Left hindlimb (tissue), 1 donor: Measurements from ENCODE around the gene BCL2.
"Not testable (repeated sequence)": the region's sequence is repeated elsewhere in the genome, so short reads cannot be mapped to it uniquely, and the experiment has no call there.

Source experiments
- DNase-seq: peaks from one replicate; pipeline ENCODE4 v3.0.0-alpha.2; 2018

The BCL2 gene

DNA sequence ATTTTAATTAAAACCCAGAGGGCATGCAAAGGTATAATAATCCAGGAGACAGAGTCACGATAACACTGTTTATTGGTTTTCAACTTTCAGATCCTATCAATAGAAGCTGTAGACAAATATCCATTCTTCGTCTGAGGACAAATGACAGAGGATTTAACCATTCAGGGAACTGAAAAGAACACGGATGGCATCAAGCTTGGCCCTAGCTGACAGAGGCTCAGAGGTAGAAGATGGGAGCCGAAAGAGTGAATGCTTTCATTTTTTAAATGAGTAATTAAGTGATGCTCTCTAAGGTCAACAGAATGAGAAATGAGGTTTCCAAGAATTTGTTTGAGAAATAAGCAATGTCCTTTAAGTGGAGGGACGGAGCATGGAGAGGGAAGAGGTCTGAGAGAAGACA is 62.1 kb downstream of the BCL2 start:
- no peak for DNase-seq

DNA sequence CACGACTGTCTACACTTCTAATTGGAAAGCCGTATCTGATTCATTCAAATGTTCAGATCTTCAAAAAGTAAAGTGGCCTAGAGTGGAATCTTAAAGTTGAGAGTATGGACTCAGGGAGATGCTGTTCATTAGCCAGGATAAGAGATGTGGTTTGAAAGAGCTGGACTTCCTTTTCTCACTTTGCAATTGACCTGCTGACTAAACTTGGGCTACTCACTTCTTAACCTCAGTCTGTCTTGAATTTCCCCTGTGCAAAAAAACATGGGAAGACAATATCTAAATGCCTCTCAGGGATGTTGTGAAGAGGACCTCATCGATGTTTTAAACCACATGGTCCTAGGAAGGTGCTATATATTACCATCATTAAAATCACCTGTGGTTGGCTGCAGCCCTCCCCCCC is 64.1 kb downstream of the BCL2 start:
- no peak for DNase-seq

DNA sequence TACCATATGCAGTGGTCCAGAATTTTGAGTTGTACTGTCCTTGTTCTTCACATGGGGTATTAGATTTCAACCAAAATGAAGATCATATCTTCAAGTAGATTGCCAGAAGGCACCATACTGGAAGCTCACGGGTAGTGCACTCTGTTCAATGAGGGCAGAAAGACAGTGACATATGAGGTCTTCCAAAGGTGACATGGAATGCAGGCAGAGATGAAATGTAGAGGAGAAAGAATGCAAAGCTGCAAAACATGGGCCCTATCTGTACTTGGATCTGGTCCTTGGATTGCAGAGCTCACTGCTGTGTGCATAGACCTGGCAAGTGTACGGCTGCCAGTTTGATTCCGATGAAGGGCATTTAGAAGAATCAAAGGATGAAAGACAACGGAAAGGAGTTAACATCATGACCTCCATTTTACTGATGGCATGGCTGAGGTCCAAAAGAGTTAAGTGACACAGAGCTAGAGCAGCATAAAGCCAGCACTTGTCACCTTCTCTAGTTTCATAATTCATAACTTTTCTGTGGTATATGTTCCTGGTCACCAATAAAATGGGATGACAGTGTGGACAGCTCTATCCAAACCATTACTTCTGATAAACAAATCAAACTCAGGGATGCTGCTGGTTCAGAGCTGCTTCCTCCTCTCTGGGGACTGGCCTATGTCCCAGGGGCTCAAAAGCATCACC is 64.7 kb downstream of the BCL2 start:
- no peak for DNase-seq

DNA sequence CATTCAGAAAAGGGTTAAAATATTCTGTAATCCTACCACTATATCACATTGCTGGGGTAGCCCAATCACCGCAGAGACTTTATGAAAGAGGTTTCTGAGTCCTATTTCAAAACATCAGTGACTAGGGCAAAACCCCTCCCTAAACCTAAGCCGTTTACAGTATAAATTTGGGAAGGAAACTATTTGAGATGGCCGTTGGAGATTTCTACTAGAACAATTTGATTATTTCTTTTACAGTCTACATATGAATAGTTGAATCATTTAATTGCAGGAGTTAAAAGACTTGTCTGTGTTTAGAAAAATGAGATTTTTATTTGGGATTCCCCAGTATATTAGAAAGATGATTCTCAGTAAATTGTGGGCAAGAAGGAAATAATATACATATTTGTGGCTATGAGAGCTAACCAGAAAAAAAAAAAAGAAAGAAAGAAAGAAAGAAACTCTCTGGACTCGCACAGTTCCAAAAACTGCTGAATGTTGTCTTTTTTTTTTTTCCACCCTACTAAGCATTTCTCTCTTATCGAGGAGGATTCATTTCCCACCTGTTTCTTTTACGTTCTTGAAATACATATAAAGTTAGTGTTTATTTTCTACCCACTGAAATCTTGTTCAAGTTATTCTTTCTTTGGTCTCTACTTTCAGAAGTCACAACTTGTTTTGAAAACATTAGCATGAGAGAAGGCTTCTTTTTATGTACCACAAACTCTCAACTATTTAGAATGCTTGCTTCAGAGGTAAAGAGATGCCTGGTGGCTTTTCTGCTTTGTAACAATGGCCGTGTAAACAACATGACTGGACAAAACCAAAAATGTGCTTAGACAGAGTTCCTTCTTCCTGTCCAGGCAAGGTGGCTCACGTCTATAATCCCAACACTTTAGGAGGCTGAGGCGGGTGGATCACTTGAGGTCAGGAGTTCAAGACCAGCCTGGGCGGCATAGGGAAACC is 65.9 kb downstream of the BCL2 start:
- no peak for DNase-seq

DNA sequence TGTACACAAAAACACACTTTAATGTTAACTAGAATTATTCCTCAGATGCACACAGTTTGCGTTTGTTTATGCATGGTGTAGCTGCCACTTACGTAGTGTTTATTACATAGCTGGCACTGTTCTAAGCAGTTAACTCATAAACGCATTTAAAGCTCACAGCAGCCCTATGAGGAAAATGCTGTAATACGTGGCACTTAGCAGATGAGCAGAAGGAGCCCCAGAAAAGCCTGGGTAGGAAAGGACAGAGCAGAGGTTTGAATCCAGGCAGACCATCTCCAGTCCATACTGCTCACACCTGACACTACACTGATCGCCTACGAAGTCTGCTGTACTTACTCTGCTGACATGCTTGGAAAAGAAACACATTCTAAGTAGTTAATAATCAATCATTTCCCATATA is 66.6 kb downstream of the BCL2 start:
- no peak for DNase-seq

DNA sequence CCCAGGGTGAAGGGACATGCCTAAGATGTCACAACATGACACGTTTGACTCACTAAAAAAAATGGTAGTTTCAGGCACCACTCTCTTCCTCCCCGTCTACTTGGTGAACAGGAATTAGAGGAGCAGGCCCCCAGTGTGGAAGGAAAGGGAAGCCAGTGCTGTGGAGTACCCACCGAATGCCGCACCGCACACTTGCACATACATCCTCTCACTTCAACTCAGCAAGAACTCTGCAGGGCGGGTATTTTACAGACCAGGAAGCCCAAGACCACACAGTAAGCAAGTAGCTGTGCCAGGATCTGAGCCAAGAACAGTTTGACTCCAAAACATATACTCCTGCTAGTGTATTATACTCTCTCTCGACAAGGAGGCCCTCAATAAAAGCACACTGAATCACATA is 69.8 kb downstream of the BCL2 start:
- peak; percentile 62 for DNase-seq

DNA sequence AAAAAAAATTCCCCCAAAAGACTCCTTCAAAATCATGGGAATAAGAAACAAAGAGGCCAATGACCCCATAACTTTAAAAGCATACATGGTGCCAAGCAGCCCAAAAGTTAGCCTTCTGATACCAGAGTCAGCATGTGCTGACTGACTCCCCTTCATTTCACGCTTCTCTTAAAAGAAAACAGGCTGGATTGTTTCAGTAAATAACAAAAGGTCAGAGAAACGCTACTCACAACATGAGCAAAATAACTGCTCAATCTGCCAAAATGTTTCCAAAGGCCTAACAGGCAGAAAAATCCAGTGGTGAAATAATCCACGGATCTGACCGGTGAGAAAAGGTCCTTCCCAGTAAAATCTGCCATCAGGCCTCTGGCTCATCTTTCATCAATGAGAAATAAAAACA is 71.6 kb downstream of the BCL2 start:
- DNase-seq = no peak

DNA sequence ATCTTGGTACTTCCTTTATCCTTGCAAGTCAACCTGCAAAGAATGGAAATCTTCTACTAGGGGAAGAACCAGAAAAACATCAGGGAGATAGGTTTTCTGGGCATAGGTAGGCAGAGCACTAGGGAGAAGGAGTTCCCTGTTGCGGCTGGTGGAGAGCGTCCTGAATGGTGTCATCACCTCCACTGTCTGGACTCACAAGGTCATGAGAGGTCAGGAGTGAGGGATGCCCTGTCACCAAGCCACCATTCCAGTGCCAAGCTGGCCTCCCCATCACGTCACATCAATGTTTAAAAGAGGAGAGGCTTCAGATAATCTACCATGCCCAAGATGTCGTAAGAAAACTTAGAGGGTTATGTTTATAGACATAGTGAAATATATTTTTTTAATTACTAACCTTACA is 72.1 kb downstream of the BCL2 start:
- no peak for DNase-seq

DNA sequence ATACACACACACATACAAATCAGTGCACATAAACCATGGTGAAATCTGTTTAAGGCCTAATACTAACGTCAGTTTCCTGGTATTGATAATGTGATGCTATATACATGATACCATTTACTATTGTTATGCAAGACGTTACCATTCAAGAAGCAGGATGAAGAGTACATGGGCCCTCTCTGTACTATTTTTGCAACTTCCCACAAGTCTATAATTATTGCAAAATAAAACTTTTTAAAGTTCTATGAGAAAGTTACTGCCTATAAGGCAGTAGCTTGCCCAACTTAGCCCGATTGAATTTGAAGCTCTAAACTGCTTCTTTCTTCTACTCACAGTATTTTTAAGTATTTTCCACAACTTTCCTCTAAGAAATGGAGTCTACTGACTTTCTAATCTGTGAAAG is 74.0 kb downstream of the BCL2 start:
- no peak for DNase-seq

DNA sequence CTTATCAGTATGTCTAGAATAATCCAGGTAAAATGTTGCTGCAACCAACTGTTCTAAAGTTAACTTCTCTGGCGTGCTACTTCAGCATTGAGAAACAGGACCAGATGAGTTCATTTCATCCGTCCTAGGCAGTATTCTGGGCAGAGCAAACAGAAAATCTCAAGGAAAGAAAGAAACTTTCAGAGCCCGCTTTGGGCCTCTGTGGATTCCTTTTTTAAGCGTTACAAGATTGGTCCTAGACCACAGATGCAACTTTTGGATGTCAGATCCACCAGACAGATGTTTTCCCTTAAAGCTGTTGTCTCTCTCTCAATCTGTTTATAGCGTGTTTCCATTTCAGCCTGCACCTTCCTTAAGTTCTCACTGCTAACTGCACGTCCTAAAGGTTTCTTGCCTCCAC is 75.0 kb downstream of the BCL2 start:
- DNase-seq = peak; percentile 63

DNA sequence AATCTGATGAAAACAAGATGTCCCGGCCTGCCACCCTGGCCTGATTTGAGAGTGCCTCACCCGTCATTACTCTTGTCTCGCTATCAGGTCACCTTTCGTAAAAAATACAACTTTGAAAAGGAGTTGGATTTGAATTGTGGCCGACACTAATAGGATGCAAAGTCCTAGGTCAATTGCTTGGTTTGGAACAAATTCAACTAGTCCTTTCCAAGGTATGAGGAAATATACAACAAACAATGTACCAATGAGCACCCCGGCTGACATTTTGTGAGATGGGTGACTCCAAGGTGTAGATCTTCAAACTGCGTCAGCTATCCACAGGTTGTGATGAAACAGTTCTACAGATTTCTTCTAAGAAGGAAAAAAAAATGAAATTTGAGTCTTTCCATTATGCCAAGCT is 77.8 kb downstream of the BCL2 start:
- DNase-seq = no peak

DNA sequence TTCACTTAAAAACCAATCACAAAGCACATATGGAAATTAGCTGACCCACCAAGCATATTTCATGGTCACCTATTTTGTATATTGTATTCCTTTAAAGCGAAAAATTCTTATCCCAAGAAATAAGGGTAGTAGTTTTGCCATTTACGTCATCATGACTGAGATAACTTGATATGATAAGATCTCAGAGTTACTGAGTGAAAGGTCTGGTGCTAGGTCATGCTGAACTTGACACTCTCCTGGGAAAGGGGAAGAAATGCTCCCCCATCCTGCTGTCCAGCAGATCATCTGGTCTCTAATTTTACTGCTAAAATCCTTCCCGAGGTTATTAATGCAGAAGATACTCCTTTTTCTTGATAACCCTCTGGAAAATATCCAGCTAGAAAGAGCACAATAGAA is 78.3 kb downstream of the BCL2 start:
- DNase-seq = no peak

DNA sequence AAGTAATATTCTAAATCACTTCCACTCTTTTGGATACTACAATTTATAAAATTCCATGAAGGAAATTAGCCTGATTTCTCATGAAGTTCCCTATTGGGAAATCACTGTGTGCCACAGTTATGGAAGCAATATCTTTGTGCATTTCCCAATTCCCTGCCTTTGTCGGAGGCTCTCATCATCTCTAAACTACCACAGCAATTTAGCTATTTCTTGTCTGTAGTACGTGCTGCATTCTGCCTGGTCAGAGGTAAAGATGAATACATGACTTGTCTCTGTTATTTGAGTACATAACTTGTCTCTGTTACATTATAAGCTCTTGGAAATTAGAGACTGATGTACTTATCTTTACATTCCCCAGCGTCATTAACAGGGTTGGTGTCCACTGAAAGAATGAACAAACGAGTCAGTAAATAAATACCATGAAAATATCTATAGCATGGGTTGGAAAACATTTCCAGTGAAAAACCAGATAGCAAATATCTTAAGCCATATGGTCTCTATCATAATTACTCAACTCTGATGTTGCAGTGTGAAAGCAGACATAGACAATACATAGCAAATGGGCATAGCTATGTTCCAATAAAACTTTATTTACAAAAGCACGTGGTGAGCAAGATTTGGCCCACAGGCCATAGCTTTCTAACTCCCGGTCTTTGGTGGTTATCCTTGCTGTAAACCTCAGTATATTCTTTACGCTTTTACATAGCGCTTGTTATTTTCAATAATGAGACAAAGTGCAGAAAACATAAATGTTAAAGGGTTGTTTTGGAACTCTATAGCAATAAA is 78.8 kb downstream of the BCL2 start:
- DNase-seq = no peak

DNA sequence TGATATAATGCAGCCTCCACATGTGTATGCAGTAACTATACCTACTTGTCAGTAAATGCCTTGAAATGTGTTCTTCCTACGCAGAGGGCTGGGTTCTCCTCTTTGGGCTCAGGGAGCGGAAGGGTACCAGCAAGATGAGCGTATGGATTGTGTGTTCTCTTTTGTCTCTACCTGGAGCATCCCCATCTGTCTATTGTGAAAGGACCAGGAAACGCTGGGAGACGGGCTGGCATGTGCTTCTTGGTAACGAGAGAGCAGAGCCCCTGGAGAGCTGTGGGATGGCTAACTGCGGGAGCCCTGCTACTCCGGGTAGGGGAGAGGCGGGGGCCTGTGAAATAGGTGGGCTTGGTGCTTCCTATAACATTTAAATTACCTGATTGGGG is 80.9 kb downstream of the BCL2 start:
- DNase-seq = no peak

DNA sequence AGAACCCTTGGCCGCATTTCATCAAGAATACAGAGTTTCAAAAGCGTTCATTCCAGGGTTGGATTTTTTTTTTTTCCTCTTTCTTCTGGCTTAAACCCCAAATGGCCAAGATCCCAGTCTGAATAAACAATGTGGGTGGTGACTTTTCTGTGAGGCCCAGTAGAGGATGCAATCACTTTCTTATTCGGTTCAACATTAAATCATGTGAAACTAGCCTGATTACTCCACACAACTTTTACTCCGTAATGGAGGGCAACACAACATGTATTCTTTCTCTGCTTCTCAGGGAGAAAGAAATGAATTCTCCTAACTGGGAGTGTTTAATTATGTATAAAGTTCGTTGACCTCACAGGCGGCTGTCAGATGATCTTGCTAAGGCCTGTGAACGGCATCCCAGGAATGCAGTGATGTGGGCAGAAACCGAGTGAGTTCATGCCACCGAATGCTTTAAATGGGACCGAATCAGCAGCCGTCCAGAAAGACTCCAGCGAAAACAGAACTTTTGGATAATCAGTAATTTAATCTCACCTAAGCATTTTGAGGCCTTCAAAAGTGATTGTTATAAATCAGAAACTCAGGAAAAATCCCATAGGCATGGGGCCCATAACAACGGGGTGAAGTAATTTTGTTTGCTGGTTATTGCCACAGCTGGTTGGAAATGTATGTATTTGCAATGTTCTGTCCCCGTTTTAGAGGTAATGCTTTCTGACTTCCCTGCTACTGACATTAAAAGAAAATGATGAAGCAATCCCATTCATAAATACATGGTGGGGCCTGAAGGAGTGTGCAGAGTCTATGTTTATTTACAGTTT is 81.5 kb downstream of the BCL2 start:
- peak; percentile 72 for DNase-seq

DNA sequence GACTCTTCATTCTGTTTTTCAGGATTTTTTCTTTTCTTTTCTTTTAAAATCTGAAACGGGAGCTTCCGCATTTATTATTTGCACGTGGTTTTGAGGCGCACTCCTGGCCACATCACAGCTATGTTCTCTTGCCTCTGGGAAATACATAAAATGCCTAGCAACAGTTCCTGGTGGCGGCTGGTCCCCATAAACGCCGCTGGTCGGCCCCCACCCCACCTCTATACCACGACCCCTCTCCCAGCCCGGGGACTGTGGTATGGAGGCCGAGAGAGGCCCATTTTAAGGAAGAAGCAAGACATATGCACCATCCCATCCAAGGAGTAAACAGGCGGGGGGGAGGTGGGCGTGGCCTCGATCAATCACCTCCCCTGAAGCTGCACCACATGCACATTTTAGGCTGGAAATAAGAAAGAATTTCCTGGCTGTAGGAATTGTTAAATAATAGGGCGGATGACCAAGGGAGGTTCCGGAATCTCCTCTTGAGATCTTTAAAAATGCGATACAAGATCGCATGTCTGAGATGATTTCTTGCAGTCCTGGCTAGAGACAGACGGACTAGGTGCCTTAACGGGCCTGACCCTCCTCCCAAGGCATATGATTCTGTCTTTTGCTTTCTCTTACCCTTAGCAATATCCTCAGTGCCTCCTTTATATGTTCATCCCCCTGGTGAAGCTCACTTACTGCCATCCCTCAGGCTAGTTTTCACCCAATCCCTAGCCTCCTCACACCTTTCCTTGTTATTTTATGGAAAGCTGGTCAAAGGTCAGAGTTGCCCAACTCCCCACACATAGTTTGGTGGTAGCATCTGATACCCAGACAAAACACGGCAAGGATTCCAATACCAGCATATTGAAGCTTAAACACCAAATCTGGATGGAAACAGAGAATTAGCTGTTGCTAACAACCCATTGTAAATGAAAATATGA is 82.4 kb downstream of the BCL2 start:
- DNase-seq = peak; percentile 76

DNA sequence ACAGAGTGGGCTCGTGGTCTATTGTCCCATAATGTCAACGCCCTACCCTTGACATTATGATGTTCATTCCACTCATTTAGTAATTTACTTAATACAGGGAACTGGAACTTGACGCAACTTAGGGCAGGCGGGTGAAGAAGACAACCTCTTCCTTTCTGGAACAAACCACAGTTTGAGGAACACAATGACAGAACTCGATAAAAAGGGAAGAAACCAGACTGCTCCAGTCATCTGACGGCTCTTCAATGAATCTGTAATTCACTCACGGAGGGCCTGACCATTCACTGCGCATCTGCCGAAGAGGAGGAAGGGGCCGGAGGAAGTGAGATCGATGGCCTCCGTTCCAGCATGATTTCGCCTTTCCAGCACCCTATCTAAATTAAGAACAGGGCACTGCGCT is 83.2 kb downstream of the BCL2 start:
- DNase-seq = no peak

DNA sequence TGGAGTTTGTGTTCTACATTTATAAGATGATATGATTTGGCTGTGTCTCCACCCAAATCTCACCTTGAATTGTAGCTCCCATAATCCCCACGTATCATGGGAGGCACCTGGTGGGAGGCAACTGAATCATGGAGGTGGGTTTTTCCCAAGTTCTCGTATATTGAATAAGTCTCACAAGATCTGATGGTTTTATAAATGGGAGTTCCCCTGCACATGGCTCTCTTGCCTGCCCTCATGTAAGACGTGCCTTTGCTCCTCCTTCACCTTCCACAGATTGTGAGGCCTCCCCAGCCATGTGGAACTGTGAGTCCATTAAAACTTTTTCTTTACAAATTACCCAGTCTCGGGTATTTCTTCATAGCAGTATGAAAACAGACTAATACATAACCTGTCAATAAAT is 83.6 kb downstream of the BCL2 start:
- not testable (repeated sequence) for DNase-seq

DNA sequence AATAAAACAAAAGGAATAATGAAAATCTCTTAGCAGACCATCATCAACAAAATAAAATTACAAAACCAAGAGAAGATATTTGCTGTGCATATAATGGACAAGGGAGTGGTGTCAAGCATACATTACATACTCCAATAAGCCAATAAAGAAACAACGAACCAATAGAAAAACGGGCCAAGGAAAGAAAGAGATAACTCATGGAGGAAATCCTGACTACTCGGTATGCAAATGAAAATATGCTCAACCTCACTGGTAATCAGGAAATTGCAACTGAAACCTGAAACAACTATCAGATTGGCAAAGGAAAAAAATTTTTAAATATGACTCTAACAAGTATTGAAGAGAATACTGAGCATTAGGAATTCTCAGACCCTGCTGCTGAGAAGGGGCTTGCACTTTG is 84.7 kb downstream of the BCL2 start:
- no peak for DNase-seq

DNA sequence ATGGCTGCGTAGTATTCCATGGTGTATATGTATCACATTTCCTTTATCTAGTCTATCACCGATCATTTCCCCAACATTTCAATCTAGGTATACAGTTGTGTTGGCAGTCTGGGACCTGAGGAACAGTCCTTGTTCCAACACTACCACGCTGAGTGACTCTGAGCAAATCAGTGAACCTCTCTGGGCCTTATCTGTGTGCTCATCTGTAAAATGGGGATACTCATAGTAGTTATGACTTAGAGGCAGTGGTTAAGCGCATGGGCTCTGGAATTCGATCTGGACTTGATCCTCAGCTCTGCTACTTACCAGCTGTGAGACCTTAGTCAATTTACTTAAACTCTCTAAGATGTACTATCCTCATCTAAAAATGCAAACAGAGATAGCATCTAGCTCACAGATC is 85.1 kb downstream of the BCL2 start:
- no peak for DNase-seq

DNA sequence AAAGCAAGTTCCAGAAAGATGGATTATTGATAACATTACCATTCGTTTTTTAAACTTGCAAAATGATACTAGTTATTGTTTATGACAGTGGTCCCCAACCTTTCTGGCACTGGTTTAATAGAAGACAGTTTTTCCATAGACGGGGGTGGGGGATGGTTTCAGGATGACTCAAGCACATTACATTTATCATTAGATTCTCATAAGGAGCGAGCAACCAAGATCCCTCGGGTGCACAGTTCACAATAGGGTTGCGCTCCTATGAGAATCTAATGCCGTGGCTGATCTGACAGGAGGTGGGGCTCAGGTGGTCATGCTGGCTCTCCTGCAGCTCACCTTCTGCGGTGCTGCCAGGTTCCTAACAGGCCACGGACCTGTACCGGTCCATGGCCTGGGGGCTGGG is 86.2 kb downstream of the BCL2 start:
- no peak for DNase-seq

DNA sequence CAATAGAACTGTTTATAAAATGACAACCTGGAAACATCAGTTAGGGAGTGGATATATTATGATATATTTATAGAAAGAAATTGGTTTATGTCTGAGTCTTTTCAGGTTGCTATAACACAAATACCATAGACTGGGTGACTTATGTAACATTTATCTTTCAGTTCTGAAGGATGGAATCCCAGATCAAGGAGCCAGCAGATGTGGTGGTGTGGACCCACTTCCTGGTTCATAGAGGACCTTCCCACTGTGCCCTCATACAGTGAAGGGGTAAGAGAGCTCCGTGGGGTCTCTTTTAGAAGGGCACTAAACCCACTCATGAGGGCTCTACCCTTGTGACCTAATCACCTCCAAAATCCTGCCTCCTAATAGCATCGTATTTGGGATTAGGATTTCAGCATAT is 86.7 kb downstream of the BCL2 start:
- no peak for DNase-seq
